BLaER1 treated with 17β-estradiol and CSF1 and Interleukin-3, amounts not matched to agents 10 nM and 100 nM (cell line): ENCODE measurements around the gene LGALS3.

Experiments used
- H3K27ac ChIP-seq, 11 experiments: shearing (Covaris generic); formaldehyde crosslinking; 2 replicates each; pipeline ENCODE4 v1.8.1; 2022
- H3K27me3 ChIP-seq, 11 experiments: shearing (Covaris generic); formaldehyde crosslinking; 2 replicates each; pipeline ENCODE4 v1.8.1; 2022
- H3K36me3 ChIP-seq, 11 experiments: shearing (Covaris generic); formaldehyde crosslinking; 2 replicates each; pipeline ENCODE4 v1.8.1; 2022
- H3K4me1 ChIP-seq, 10 experiments: shearing (Covaris generic); formaldehyde crosslinking; 2 replicates each; pipeline ENCODE4 v1.8.1; 2022
- H3K4me2 ChIP-seq, 11 experiments: shearing (Covaris generic); formaldehyde crosslinking; 2 replicates each; pipeline ENCODE4 v1.8.1; 2022
- H3K4me3 ChIP-seq, 10 experiments: shearing (Covaris generic); formaldehyde crosslinking; 2 replicates each; pipeline ENCODE4 v1.8.1; 2022
- H3K9ac ChIP-seq, 11 experiments: shearing (Covaris generic); formaldehyde crosslinking; 2 replicates each; pipeline ENCODE4 v1.8.1; 2022
- H3K9me3 ChIP-seq, 11 experiments: shearing (Covaris generic); formaldehyde crosslinking; replicated peaks in 1 of 11; 2 replicates each; pipeline ENCODE4 v1.8.1; 2022
- H4K20me1 ChIP-seq, 11 experiments: shearing (Covaris generic); formaldehyde crosslinking; 2 replicates each; pipeline ENCODE4 v1.8.1; 2022
- Cebpa-rat ChIP-seq, 11 experiments: shearing (Covaris generic); IDR thresholded peaks; 2 replicates each; pipeline ENCODE4 v1.8.1; 2022

Gene LGALS3

GRCh38 chr14:55117803-55118441 is 11.1 kb upstream of the LGALS3 start:
- Histone ChIP-seq H3K4me3 (no peak overlapping the region), H4K20me1 (no peaks in the 10 kb centered on the region), H3K27me3 (no peaks in the 10 kb centered on the region), H3K4me2 (peak overlapping the region; percentile 29 to 78 (median 54); a peak in 21 of 22 replicates), H3K4me1 (peaks cover 12 to 81% (median 19%) of the 10 kb centered on the region in 10 experiments), H3K27ac (peak overlapping the region in 10 of 11 experiments; percentile 34 to 97 (median 70); a peak in 18 of 22 replicates), H3K36me3 (no peaks in the 10 kb centered on the region), H3K9me3 (no peaks in the 10 kb centered on the region), H3K9ac (peak overlapping the region in 5 of 11 experiments; percentile 42 to 85 (median 69); a peak in 9 of 22 replicates)
- TF ChIP-seq Cebpa-rat (IDR thresholded peaks at IDR 0.05): peak in 5 of 11 experiments; percentile 22 to 50 (median 40); a peak in 5 of 22 replicates

GRCh38 chr14:55118761-55119160 is 10.3 kb upstream of the LGALS3 start:
- Histone ChIP-seq H3K4me2 (peak overlapping the region; percentile 29 to 78 (median 54); a peak in 17 of 22 replicates), H3K27ac (peak overlapping the region in 10 of 11 experiments; percentile 34 to 97 (median 70); a peak in 16 of 22 replicates), H3K36me3 (no peaks in the 10 kb centered on the region), H3K27me3 (no peaks in the 10 kb centered on the region), H4K20me1 (no peaks in the 10 kb centered on the region), H3K4me3 (no peak overlapping the region), H3K9ac (peak overlapping the region in 4 of 11 experiments; percentile 49 to 85 (median 74); a peak in 7 of 22 replicates), H3K4me1 (peaks cover 10 to 85% (median 16%) of the 10 kb centered on the region in 10 experiments), H3K9me3 (no peaks in the 10 kb centered on the region)
- no peak for TF ChIP-seq Cebpa-rat (IDR thresholded peaks at IDR 0.05)

GRCh38 chr14:55120571-55121495 is 8.2 kb upstream of the LGALS3 start:
- H4K20me1 ChIP-seq: no peaks in the 10 kb centered on the region
- H3K4me1 ChIP-seq: peaks cover 10 to 100% (median 23%) of the 10 kb centered on the region in 10 experiments
- no peak overlapping the region; a peak in 1 of 22 replicates for H3K9ac ChIP-seq
- peaks cover 0 to 1% (median 0%) of the 10 kb centered on the region in 11 experiments; a peak in 1 of 22 replicates for H3K27me3 ChIP-seq
- peak overlapping the region in 5 of 11 experiments; percentile 14 to 97 (median 89); a peak in 7 of 22 replicates for H3K27ac ChIP-seq
- H3K4me2 ChIP-seq: peak overlapping the region in 5 of 11 experiments; percentile 26 to 78 (median 68); a peak in 8 of 22 replicates
- H3K9me3 ChIP-seq: no peaks in the 10 kb centered on the region
- H3K4me3 ChIP-seq: no peak overlapping the region
- peak in 5 of 11 experiments; percentile 7 to 66 (median 48); a peak in 3 of 22 replicates for TF ChIP-seq Cebpa-rat (IDR thresholded peaks at IDR 0.05)
- H3K36me3 ChIP-seq: no peaks in the 10 kb centered on the region

- Histone ChIP-seq H3K9me3 (no peaks in the 10 kb centered on the region), H3K4me3 (no peak overlapping the region), H3K4me2 (peak overlapping the region in 3 of 11 experiments; percentile 68 to 94 (median 85); a peak in 5 of 22 replicates), H4K20me1 (no peaks in the 10 kb centered on the region), H3K36me3 (no peaks in the 10 kb centered on the region), H3K27ac (peak overlapping the region in 2 of 11 experiments; percentile 89 to 96; a peak in 2 of 22 replicates), H3K4me1 (peaks cover 10 to 100% (median 23%) of the 10 kb centered on the region in 10 experiments), H3K9ac (no peak overlapping the region), H3K27me3 (peaks cover 0 to 11% (median 8%) of the 10 kb centered on the region in 11 experiments; a peak in 19 of 22 replicates)
- TF ChIP-seq Cebpa-rat (IDR thresholded peaks at IDR 0.05): no peak
Measured at GRCh38 chr14:55121628-55122439, 7.2 kb upstream of the LGALS3 start.

GRCh38 chr14:55122440-55122986 is 6.5 kb upstream of the LGALS3 start:
- no peaks in the 10 kb centered on the region for H3K9me3 ChIP-seq
- H3K4me2 ChIP-seq: peak overlapping the region in 3 of 11 experiments; percentile 75 to 94 (median 85); a peak in 6 of 22 replicates
- no peak overlapping the region for H3K4me3 ChIP-seq
- H3K27ac ChIP-seq: no peak overlapping the region
- no peak overlapping the region for H3K9ac ChIP-seq
- H4K20me1 ChIP-seq: no peaks in the 10 kb centered on the region
- H3K27me3 ChIP-seq: peaks cover 3 to 18% (median 15%) of the 10 kb centered on the region in 11 experiments; a peak in 21 of 22 replicates
- no peak for TF ChIP-seq Cebpa-rat (IDR thresholded peaks at IDR 0.05)
- H3K36me3 ChIP-seq: no peaks in the 10 kb centered on the region
- H3K4me1 ChIP-seq: peaks cover 10 to 100% (median 22%) of the 10 kb centered on the region in 10 experiments

GRCh38 chr14:55123101-55123500 is 6.0 kb upstream of the LGALS3 start:
- Histone ChIP-seq H3K4me2 (peak overlapping the region in 3 of 11 experiments; percentile 75 to 94 (median 85); a peak in 6 of 22 replicates), H3K9ac (no peak overlapping the region)

GRCh38 chr14:55123852-55124639 is 5.0 kb upstream of the LGALS3 start:
- TF ChIP-seq Cebpa-rat (IDR thresholded peaks at IDR 0.05): no peak
- Histone ChIP-seq H3K9ac (no peak overlapping the region), H3K9me3 (no peaks in the 10 kb centered on the region), H3K4me1 (peaks cover 3 to 99% (median 13%) of the 10 kb centered on the region in 10 experiments; a peak in 19 of 20 replicates), H3K4me2 (peak overlapping the region in 4 of 11 experiments; percentile 75 to 94 (median 82); a peak in 7 of 22 replicates), H3K4me3 (no peak overlapping the region), H3K36me3 (no peaks in the 10 kb centered on the region), H3K27me3 (peaks cover 17 to 33% (median 31%) of the 10 kb centered on the region in 11 experiments), H4K20me1 (peaks cover 0 to 5% (median under 1%) of the 10 kb centered on the region in 11 experiments; a peak in 6 of 22 replicates), H3K27ac (peak overlapping the region in 2 of 11 experiments; percentile 60 to 78; a peak in 2 of 22 replicates)

More at GRCh38 chr14:55123101-55123500, 6.0 kb upstream of the LGALS3 start:
- peaks cover 9 to 24% (median 21%) of the 10 kb centered on the region in 11 experiments for H3K27me3 ChIP-seq
- no peak overlapping the region for H3K4me3 ChIP-seq
- H3K9me3 ChIP-seq: no peaks in the 10 kb centered on the region
- H4K20me1 ChIP-seq: no peaks in the 10 kb centered on the region
- no peaks in the 10 kb centered on the region for H3K36me3 ChIP-seq
- TF ChIP-seq Cebpa-rat (IDR thresholded peaks at IDR 0.05): no peak
- peaks cover 4 to 100% (median 17%) of the 10 kb centered on the region in 10 experiments for H3K4me1 ChIP-seq
- H3K27ac ChIP-seq: no peak overlapping the region
